Panc1 (cell line): ENCODE results near the gene FXYD7.
"Not testable (repeated sequence)": the region's sequence is repeated elsewhere in the genome, so short reads cannot be mapped to it uniquely, and the experiment has no call there.

Experiments used
- CTCF ChIP-seq: fragments of 450-650 bp; IDR thresholded peaks from 2 replicates; pipeline ENCODE4 v1.5.1; 2017; ENCODE audit warnings: mild to moderate bottlenecking
- POLR2AphosphoS5 ChIP-seq: IDR thresholded peaks from 2 replicates; pipeline ENCODE4 v1.6.1; 2012; ENCODE audit warnings: mild to moderate bottlenecking, low read depth, low read length, moderate library complexity
- REST ChIP-seq, 2 experiments: IDR thresholded peaks; 2 replicates each; pipeline ENCODE4 v1.6.1; 2011 to 2012; ENCODE audit warnings: low read depth in 2 of 2, control low read depth in 1 of 2, low read length in 1 of 2, mild to moderate bottlenecking in 1 of 2, moderate library complexity in 1 of 2; ENCODE audit not compliant: insufficient read depth in 1 of 2
- SIN3A ChIP-seq: IDR thresholded peaks from 2 replicates; pipeline ENCODE4 v1.6.1; 2012; ENCODE audit warnings: low read depth, mild to moderate bottlenecking, low read length, moderate library complexity, borderline replicate concordance; ENCODE audit not compliant: insufficient read depth
- TCF7L2 ChIP-seq: IDR thresholded peaks from 2 replicates; pipeline ENCODE4 v1.6.1; 2011; ENCODE audit warnings: mild to moderate bottlenecking, low read depth, low read length, inconsistent platforms

GRCh38 chr19:35103614-35104013 lies 39.4 kb upstream of the FXYD7 start:
- TF ChIP-seq CTCF; SIN3A; REST (IDR thresholded peaks at IDR 0.05; ENCODE audit: insufficient read depth in 1 of 2, low read depth in 2 of 2, low read length in 1 of 2); POLR2AphosphoS5; TCF7L2: not testable (repeated sequence)
